GM21526 (cell line): ENCODE data around the gene MED20.

Source experiments
- ATAC-seq: cut with Tn5 transposase; IDR thresholded peaks from one replicate; pipeline ENCODE4 v1.9.1; 2021; ENCODE audit warnings: moderate library complexity; ENCODE audit not compliant: unreplicated experiment, low FRiP score

MED20 gene

DNA sequence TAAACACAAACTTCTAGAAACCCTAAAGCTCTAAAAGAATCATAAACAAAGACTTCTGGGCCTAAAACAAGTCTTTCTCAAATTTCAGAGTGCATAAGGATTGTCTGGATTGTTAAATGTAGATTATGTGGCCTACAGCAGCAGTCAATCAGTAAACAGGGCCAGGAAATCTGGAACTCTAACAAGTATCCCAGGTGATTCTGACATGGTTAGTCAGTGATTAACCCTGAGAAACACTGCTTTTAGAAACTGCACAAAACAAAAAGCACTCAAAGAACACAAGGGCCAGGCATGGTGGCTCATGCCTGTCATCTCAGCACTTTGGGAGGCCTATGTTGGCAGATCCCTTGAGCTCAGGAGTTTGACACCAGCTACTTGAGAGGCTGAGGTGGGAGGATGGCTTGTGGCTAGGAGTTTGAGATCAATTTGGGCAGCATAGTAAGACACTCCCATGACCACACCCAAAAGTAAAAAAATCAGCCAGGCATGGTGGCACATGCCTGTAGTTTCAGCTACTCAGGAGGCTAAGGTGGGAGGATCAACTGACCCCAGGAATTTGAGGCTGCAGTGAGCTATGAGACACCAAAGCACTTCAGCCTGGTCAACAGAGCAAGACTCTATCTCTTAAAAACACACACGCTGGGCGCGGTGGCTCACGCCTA lies 5.9 kb downstream of the MED20 start:
- no peak for ATAC-seq

DNA sequence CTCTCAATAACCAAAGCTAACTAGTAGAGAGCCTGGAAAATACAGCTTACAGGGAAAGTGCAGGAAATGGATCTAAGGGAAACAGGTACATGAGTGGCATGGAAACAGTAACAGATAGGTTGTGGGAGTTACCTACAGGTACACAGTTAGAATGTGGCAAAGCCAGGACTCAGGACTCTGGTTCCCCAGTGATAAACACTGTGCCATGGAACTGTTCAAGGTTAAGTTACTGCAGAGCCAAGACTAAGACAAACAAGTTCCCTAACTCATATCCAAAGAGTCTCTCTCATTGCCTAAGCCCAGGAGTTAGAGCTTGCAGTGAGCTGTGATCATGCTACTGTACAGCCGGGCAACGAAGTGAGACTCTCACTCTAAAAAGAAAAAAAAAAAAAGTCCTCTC lies 6.6 kb downstream of the MED20 start:
- no peak for ATAC-seq

DNA sequence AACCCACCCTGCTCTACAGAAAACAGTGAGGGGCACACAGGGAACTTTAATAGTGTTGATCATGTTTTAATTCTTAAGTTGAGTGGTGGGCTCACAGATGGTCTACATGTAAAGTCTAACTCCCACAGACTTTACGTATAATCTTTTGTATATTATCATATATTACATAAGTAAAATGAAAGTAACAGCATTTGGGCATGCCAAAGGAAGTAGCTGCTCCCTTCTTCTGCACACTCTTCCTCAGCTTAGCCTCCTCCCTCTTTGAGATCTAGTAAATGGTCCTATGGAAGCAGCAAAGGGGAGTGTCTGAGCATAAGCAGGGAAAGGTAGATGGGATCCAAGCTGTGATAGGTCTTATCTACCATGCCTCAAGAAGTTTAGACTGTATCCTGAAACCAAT lies 11.2 kb downstream of the MED20 start:
- ATAC-seq: no peak

DNA sequence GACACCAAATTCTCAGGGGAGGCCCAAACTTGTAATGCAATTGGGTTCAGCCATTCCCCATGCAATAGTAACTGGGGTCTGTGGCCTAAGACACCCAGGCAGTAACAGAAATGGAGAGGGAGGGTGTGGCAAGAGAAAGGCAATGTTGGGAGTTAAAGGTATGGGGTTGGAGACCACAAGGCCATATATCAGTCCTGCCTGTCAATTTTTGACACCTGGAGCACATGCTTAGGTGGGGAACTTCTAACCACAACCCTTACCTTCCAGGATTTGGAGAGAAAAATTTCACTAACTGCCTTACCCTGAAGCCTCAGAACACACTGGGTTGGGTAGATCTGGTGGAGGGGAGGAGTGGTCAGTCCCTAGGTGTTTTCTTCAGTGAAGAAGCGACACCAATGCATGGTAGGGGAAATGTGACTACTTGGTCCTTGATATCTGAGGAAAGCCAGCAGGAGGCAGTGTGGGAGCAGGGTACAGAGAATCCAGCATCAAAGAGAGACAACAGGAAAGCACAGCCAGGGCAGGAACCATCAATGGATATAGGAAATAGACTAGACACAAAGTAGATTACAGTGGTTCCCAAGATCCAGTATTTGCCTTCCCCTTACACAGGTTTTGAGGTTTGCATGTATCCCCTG lies 18.9 kb downstream of the MED20 start:
- ATAC-seq: no peak

DNA sequence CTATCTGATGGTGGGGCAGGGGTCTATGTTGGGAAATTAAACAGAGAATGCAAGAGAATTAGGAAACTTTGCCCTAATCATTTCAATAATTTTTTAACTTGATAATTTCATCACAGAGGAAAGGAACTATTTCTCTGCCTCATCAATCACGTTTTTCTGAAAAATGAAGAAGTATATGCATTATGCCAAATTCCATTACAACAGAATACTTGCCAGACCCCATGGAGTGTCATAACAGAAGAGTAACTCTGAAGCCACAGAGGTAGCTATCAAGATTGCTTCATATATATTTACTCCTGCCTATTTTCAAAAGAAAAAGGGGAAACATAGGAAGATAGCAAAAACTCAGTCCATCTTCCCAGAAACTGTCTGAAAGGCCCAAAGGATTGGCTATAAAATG lies 20.1 kb downstream of the MED20 start:
- no peak for ATAC-seq

DNA sequence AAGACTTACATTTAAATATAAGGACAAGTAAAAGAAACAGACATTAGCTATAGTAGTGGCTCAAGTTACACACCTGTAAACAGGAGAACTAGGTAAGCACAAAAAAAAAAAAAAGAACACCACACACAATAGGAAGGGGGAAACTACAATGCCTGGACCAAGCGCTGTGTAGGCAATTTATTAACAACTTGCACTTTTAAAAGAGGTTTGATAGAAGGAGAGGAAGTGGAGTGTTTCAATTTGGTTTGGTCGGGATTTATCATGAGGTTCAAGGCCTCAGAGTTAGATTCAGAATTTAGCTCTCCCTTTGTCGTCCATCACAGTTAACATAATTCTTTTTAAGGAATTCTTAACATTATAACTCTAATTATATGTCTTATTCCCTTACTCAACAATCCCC lies 24.7 kb downstream of the MED20 start:
- no peak for ATAC-seq

DNA sequence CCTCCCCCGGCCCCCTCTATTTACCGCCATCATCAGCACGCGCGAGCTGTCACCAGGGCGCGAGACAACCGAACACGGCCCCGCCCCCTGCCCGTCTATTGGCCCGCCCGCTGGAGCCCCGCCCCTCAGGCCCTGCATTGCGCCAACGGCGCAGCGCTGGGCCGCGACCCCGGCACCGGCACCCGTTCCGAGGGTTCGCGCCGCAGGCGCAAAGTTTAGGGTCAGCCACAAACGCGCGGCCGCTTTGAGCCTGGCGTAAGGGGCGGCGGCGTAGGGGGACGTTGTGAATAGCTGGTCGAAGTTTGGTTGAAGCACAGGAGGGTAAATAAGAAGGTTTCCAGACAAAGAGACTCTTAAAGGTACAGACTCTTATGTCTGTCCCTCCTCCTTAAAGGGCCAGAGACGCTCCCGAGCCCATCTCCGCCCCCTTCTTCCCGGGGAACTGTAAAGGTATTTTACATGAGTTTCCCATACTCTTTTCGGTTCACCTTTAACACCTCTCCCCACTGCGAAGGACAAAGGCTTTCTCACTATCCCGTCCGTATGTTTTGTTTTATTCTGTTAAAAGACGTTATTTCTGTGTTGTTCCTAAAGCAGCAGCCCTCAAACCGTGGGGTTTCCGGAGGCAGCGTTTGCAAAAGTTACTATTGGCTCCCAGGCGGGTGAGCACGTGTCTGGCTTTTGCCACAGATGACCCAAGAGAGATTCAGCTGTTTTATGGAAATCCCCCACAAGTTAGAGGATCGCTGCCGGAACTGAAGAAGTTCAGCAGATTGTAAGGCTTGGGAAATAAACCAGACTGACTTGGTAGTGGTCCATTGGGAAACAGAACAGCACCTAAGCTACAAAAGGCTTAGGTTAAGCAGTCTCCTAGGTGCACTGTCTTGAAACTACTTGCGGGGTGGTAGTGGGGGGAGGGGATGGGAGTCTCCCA lies 25.4 kb downstream of the MED20 start, which contains the start of gene USP49:
TSS of gene USP49 (minus strand) at position 76 of the 934 bp plus-strand sequence. CDS start 88,392 bp downstream, outside the sequence.
- ATAC-seq: peak; percentile 72

DNA sequence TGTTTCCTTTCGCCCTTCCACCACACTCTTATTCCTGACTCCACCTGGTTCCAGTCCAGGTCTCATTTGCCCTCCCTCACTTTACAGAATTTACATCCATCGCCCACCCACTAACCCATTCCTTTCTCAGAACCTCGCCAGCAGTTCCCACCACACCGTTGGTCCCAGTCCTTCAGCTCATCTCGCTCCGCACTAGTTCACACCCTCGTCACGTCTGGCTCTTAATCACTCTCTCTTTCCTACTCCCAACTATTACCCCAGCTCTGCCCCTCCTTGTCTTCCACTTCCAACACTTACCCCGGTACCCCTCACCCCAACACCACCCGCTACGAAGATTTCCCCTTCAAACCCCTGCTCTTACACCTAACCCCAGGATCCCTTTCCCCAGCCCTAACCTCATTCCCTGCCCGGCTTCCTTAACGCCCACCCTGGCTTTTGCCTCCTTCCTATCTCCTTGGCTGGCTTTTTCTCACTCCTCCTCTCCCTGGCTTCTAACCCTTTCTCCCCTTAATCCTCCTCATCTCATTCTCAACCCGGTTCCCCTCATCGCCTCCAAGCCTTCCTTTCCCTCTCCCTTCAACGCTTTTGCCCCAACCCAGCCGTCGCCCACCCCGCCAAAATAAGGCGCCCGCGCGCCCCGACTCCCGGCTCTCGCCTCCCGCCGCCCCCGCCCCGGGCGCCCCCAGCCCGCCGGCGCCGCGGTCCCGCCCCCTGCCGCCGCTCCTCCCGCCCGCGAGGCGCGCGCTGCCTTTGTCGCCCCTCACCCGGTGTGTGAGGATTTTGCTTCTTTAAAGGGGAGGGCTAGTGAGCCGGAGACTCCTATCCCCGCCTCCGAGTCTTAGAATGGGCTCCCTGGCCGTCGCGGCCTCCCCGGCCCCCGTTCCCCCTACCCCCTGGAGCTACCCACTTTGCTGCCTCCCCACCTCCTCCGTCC lies 26.3 kb downstream of the MED20 start:
- ATAC-seq: peak; percentile 17

DNA sequence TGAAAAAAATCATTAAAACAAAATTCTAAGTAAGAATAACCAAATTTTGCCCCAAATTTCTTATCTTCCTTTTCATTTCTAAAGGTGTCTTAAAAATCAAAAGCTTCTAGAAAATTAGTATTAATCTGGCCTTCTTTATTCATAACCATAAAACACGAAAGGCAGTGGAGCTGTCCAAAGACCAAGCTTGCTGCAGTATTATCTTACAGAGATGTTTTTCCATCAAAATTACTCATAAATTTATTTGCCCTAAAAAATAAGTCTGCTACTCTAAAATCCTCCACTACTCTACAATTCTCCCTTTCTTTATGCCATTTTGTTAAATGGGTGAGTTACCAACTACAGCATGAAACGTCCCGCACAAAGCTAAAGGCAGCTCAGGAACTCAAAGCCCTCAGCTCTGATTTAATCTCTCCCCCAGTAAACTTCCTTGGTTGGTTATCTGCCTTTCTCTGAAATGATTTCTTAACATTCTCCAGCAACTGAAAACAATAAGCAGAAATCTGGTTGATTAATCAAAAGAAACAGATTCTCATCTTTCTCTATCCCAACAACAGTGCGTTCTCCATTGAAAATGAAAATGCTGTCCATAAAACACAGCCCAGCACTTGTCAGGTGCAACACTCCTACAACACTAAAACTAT lies 27.9 kb downstream of the MED20 start:
- no peak for ATAC-seq

DNA sequence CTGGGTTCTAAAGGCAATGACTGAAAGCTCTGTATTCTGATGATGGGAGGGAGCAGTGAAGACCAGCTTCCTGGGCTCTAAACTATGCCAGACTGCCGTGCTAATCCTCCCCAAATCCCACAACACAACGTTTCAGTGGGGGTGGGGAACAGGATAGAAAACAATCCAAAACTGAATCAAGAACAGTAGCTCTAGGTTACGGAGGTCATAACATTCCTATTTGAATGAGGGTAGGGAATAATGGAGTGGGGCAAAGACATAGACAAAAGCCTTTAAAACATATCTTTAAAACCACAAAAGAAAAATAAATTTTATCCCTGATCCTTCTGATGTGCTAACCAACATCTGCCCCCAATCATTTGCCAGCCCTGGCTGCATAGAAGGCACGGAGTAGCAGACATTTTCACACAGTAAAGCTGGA lies 33.6 kb downstream of the MED20 start:
- no peak for ATAC-seq

DNA sequence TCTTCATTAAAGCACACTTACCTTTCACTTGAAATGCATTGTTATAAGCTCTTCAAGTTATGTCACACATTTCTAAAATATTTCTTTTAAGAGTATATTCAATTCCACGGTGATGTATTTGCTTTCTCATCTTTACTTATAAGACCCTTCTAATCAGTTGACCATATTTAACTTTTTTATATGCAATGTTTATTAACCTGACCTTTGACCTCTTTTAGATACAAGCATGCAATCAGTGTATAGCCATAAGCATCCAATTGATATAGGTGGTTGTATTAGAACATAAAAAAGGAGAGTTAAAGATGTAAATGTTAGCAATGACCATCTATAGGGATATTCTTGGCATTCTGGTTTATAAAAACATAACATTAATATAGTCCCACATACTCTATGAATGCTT lies 35.0 kb downstream of the MED20 start:
- ATAC-seq: no peak

DNA sequence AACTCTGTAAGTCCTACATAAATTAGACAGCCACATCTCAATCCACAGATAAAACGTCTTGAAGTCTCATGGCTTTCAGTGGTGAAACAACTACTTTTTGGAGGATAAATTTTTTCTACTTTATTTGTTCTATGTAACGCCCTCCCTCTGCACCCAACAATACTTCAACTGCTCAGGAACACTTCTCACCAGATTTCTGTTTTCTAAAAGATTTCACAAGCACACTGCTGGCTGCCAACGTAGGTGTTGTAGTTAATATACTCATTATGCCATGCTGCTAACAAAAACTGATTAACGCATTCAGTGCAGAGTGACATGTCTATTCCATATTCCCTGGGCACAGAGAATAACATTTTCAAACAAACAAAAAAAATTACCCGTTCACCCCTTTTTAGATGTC lies 36.0 kb downstream of the MED20 start:
- no peak for ATAC-seq

DNA sequence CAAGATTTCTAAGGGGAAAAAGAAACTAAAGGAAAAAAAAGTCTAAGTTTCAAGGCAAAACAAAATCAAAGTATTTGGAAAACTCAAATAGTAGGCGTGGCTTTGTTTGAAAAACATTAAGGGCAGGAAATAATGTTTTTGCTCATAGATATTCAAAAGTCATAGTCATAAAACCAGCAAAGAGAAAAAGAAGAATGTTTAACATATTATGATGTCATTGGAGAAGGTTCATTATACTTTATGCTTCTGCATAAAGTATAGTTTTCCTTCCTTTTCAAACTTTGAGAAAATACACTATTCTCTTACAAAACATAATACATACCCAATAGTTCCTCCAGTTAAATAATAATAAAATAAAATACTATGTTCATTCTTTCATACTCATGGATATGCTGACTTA lies 39.4 kb downstream of the MED20 start:
- ATAC-seq: no peak

DNA sequence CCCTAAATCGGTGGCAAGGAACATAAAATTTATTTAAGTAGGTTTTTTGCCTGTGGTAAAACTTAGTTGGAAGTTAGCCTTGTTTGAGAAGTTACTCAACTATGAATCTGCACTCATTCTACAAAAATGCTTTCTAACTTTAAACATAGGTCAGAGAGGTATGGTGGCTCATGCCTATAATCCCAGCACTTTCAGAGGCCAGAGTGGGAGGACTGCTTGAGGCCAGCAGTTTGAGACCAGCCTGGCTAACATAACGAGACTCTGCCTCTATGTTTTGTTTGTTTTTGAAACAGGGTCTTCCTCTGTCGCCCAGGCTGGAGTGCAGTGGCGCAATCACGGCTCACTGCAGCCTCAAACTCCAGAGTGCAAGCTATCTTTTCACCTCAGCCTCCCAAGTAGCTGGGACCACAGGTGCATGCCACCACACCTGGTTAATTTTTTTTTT lies 42.0 kb downstream of the MED20 start:
- ATAC-seq: no peak

DNA sequence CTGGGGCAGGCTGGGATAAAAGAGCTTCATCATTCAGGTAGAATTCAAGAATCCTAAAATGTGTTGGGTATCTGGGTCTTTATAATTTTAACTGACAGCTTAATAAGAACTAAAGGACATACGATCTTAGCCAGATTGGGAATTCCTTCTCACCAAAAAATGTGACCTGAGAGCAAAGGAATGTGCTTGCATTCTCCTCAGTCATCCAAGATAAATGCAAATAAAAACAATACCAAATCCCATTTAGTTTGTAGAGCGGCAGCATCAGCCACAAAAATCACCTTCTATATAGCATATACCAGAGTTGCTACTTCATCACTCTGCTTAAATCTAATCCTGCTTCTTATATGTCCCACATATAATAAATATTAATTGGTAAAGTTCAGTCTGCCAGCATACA lies 42.7 kb downstream of the MED20 start:
- no peak for ATAC-seq

DNA sequence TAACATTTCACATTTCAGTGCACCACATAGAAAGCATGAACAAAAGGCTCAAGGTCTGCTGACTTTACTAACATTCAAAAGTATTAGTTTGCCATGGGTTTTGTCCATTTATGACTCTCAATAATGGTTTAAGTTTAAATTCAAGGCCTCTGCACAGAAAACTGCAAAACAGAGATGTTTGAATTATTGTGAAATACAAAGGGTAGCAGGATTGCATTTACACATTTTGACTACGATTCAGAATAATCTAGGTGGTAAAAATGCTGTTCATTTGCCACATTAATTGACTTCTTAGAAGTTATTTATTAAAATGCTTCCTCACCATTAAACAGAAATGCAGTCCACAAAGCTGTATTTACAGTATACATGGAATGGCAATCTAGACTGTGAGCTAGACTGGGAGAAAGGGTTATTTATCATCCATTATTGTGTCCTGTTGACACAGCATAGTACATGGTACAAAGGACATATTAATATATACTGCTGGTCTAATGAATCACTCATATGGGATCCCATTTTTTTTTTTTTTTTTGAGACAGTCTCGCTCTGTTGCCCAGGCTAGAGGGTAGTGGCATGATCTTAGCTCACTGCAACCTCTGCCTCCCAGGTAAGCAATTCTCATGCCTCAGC lies 43.8 kb downstream of the MED20 start:
- no peak for ATAC-seq

DNA sequence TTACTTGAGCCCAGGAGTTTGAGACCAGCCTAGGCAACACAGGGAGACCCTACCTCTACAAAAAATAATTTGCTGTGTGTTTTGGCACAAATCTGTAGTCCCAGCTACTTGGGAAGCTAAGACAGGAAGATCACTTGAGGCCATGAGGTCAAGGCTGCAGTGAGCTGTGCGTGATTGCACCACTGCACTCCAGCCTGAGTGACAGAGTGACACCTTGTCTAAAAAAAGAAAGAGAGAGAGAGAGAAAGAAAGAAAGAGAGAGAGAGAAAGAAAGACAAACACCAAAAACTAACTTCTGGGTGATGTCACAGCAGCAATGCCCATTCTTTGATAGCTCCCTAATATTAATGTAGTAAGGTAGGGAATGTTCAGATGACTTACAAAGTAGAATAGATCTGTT lies 46.2 kb downstream of the MED20 start:
- no peak for ATAC-seq

DNA sequence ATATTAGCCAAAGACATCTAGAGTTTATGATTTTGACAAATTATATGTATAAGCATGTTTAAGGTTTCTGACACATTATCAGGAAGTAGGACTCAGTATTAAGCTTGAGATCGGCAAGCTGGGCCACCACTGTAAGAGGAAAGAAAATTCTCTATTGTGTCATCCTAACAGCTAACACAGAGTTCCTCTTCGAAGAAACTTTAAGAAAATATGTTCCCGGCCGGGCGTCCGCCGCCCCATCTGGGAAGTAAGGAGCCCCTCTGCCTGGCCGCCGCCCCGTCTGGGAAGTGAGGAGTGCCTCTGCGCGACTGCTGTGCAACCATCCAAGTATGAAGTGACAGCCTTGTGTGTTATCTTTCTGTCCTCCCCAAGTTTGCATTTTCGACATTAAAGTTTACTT lies 48.8 kb downstream of the MED20 start:
- no peak for ATAC-seq

DNA sequence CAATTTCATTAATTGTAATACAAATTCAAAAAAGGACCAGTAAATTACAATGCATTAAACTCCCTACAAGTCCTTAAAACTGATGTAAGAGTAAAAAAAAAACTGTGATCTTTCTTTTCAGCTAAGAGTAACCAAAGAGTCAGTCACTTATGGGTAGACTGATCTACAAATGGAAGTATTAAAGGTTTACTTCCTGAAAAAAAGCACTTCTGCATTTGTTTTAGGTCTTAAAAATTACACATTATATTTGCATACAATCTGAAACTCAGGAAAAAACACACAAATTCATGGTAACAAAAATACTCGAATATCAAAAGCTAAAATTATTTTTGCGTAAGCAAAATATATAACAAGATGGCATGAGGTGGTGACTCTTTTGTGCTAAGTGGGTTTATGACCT lies 49.2 kb downstream of the MED20 start:
- no peak for ATAC-seq
